GM18499 (cell line): ENCODE results near the gene CD38.
A peak's percentile ranks its signal among the peaks of the same experiment; 100 is the strongest.
"Not testable (repeated sequence)": the region's sequence is repeated elsewhere in the genome, so short reads cannot be mapped to it uniquely, and the experiment has no call there.

Source experiments
- ATAC-seq: cut with Tn5 transposase; IDR thresholded peaks from one replicate; pipeline ENCODE4 v1.9.1; 2021; ENCODE audit warnings: moderate number of reproducible peaks; ENCODE audit not compliant: insufficient read depth, unreplicated experiment

CD38 gene

DNA sequence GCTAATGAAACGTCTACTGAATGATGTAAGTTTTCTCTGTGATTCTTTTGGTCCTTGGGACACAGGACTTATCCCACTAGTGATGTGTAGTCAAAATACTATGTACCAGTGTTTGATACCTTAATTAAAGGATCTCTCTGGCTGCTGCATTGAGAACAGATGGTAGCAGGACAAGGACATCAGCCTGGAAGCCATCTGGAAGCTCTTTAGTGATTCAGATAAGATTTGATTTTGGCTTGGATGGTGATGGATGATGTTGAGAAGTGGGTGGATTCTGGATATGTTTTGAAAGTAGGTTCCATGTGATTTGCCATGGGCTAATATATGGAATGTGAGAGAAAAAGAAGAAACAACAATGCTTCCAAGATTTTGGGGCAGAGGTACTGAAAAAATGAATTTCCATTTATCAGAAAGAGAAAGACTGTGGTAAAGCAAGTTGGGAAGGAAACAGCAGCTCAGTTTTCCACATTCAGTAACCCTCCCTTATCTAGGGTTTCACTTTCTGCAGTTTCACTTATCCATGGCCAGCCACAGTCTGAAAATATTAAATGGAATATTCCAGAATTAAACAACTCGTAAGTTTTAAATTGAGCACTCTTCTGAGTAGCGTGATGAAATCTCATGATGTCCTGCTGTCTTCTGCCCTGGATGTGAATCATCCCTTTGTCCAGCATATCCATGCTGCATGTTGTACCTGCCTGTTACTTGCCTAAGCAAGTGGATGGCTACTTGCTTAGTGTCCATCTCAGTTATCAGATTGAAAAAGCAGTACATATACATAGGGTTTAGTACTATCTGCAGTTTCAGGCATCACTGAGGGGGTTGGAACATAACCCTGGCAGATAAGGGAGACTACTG is 15.6 kb downstream of the CD38 start:
- no peak for ATAC-seq

DNA sequence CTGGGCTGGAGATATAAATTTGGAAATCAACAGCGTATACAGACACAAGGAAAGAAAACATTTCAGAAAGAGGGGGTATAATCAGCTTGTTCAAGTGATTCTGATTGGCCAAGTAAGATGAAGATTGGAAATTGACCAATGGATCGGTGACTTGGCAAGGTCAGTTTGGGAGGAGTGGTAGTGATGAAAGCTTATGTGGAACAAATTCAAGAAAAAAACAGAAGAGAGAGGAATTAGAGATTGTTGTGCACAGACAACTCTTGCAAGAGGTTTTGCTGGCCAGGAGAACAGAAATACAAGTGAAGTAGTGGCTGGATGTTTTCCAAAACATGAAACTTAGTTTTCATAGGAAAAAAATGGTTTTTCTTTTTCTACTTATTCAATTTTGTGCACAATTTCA is 16.3 kb downstream of the CD38 start:
- no peak for ATAC-seq

DNA sequence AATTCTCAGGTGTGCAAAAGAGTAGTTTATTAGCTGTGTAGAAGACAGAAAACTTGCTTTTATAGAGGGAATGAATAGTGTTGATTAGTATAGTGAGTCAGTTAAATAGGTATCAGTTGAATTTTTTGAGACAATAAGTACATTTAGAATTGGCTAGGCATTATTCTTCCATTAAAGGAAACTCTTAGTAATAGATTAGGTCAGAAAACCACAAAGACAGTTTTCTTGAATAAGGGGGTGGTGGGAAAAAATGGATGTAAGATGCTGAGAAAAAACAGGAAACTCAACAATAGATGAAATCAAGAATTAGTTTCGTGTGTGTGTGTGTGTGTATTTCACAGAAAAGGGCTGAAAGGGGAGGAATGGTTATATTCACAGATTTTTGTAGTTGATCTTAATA is 16.8 kb downstream of the CD38 start:
- ATAC-seq, result no peak

DNA sequence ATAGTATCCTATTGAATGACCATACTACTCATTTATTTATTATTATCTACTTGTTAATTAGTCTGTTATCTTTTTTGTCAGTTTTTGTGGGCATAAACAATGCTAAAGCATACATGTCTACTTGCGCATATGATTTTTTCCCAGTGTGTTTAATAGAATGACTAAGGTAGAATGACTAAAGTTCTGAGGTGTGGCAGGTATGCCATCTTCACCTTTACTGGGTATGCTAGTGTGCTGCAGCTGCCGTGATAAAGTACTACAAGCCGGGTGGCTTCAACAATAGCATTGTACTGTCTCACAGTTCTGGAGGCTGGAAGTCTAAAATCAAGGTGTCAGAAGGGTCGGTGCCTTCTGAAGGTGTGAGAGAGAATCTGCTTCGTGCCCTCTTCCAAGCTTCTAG is 19.2 kb downstream of the CD38 start:
- no peak for ATAC-seq

DNA sequence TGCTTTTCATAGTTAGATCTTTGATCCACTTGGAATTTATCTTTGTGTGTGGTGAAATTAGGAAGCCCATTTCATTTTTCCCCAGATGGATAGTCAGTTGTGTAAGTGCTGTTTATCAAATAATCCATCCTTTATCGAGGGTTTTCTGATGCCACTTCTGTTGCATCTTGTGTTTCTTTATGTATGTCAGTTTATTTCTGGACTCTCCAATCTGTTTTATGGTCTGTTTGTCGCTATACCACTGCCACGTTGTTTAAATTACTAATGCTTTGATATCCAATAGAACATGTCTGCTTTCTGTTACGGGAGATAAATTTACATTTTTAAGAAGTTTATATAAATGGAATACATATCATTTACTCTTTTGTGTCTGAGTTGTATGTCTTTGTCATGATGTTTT is 21.0 kb downstream of the CD38 start:
- ATAC-seq, result no peak

DNA sequence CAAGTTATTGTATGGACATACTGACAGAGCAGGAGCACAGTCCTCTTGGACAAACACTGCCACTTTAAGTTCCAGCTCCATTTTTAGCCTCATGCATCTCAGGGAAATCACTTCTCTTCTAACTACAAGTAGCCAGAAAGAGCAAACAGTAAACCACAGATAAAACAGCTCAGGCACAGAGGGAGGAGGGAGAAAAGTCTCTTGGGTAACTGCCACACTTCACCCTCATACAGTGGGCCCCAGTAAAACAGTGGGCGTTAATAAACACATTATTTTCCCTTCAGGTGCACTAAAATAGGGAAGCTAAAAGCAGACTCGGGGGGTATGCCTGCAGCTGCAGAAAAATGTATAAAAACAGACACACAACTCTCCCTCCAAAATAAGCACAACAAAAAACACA is 21.6 kb downstream of the CD38 start:
- ATAC-seq, result no peak

DNA sequence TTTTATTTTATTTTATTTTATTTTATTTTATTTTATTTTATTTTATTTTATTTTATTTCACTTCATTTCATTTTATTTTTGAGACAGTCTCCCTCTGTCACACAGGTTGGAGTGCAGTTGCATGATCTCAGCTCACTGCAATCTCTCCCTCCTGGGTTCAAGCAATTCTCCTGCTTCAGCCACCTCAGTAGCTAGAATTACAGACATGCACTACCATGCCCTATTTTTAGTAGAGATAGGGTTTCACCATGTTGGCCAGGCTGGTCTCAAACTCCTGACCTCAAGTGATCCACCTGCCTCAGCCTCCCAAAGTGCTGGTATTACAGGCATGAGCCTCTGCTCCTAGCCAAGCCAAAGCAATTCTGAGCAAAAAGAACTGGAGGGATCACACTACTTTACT is 24.4 kb downstream of the CD38 start:
- ATAC-seq, result not testable (repeated sequence)

DNA sequence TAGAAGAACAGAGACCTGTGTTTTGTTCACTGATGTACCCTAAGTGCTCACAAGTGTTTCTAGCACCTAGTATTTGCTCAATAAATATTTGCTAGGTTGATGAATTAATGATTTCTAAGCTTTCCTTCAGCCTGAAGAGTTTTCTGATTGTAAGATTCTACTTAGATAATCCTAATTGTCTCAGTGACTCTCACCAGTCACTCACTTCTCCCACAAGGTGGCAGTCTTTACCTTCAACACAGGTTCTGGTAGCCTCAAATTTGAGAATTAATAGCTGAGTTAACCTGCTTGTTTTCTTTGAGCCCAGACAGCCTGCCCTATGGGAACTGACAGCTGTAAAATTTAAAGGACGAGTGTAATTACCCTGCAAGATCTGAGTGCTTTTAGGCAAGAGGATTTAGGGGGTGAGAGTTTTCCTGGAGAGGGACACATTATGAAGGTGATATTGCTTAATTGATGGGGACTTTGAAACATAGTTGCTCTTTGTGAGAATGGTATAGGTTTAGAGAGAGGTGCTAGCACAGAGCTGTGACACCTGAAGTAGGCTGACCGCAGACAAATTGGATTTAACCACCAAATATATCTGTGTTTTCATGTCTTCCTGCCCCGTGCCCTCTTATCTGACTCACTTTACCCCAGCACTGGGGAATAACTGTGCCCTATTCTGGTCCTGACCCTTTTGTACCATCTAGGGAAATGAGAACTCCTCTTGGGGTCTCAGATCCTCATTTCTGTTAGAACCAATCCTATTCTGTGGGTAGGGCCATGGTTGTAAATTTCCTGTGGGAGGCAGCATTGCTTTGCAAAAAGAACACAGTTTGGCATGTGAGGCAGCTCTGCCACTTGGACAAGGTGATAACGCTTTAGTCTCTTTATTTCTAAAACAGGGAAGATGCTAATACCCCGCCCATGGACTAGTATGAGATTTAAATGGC is 27.7 kb downstream of the CD38 start:
- no peak for ATAC-seq

DNA sequence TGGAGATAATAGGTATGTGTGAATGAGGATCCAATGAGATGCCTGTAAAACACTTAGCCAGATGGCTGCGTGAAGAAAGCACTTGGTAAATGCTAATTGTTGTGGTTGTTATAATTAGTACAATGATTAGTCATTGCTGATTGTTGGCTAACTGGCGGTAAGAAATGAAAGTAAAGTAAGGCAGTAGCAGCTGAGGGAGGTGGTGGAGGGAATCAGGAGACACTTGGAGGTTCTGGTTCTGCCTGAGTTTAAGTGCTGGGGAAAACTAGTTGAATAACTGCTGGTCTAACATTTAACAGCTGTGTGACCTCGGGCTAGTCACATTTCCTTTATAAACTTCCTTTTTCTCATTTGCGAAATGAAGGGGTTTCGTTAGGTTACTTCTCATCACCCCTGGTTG is 30.9 kb downstream of the CD38 start:
- peak; percentile 73 for ATAC-seq

DNA sequence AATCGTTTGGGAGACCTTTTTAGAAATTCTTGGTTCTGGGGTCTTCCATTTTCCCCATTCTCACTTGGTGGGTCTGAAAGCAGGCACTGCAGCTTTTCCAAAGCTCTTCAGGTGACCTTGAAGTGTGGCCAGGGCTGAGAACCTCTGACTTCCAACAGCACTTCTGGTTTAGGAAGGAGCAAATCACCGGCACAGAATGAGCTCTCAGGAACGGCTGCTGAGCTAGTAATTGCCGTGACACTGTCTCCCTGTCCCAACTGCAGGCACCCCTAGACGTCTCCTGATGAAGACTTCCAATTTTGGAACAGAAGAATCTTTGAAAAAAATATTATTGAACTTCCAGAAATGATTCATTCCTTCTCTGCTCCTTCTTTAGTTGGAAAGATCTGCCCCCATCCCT is 31.3 kb downstream of the CD38 start:
- ATAC-seq, result no peak

DNA sequence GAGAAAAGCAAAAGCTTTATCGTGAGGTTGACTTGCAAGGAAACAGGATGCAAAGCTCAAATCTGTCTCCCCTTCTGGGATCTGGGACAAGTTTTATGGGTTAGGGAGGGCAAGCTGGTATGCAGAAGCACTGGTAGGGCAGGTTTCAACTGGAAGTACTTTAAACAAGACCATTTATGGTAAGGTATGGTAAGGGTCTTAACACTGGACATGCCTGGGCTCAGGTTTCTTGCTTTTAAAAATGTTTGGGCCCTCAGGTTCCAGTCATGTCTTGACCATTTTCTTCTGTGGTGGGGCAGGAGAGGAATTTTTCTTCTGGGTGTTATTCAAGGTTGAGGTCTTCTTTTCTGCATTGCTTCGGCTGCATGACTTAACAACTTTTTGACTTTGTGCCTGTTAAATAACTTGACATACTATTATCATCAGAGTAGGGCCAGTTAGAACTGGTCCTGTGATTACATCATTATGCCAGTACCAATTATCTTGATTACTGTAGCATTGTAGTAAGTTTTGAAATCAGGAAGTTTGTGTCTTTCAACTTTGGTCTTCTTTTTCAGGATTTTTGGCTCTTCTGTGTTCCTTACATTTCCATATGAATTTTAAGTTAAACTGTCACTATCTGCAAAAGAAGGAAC is 33.7 kb downstream of the CD38 start:
- ATAC-seq, result no peak

DNA sequence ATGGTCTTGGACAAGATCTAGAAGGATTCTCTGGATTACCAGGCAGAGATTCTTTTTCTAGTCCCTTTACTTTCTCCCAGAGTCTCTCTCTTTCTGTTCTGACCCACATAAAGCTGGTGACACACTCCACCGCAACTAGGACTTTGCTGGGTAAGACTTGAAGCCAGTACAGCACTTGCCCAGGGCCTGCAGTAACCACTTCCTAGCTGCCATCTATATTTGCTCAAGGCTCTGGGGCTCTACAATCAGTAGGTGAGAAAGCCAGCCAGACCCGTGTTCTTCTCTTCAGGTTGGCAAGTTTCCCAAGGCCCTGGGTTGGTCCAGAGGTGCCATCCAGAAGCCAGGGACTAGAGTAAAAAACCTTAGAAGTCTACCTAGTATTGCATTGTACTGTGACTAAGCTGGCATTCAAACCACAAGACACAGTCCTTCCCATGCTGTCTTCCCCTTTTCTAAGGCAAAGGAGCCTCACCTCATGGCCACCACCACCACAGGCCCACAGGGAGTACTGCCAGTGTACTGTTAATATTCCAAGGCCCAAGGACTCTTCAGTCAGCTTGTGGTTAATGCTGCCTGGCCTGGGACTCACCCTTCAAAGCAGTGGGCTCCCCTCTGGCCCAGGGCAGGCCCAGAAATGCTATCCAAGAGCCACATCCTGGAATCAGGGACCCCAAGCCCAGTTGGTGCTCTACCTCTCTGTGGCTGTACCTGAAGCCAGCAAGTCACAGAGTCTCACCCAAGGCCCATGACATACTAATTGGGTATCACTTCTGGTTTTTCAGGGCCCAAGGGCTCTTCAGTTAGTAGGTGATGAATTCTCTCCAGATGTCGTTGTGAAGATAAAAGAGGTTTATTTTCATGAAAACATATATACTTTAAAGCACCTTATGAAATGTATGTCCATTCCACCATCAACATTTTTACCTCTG is 54.7 kb downstream of the CD38 start:
- ATAC-seq, result no peak

DNA sequence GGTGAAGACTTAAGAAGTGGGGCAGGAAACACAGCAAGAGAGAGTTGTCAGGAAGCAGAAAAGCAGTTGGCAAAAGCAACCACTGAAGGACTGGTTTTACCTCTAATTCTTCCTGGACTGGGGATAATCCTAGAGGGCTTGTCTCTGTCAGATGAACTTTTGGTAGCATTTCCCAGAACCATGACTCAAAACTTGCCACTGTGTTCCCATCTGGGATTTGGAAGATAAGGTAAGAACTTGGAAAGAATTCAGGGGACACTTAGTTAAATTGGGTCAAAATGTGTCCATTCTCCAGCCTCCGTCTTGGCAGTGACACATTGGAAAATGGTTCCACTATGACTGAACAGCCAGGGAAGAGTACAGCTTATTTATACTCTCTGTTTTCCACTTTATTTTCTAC is 55.7 kb downstream of the CD38 start:
- no peak for ATAC-seq

DNA sequence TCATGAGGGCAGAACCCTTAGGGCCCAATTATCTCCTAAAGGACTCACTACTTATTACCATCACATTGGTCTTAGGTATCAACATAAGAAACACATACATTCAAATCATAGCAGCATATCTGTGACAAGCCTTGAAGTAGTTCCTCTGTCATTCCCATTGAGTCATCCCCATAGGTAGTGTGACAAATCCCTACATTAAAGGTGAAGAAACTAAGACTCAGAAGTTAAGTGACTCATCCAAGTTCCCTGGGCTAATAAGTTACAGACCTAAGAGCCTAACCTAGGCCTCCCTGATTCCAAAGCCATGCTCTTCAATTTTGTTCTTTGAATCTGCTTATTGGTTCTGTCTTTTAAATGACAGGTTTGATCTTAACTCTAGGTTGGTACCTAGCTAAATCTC is 58.2 kb downstream of the CD38 start:
- ATAC-seq, result no peak

DNA sequence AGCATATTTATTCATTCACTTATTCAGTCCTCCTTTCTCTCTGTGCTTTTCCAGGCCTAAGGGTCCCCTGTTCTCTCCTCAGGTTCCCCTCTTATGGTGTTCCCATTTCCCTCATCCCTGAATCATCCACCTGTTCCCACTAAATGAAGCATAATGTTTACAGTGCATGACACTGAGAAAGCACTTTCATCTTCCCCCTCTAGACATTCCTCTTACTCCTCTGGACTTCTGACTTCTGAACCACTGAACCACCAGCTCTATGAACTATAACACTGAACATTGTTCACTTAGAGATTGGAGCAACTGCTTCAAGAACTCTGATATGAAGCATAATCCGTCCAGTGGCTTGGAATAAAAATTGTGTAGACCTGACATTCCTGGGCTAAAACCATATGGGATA is 59.5 kb downstream of the CD38 start:
- no peak for ATAC-seq

DNA sequence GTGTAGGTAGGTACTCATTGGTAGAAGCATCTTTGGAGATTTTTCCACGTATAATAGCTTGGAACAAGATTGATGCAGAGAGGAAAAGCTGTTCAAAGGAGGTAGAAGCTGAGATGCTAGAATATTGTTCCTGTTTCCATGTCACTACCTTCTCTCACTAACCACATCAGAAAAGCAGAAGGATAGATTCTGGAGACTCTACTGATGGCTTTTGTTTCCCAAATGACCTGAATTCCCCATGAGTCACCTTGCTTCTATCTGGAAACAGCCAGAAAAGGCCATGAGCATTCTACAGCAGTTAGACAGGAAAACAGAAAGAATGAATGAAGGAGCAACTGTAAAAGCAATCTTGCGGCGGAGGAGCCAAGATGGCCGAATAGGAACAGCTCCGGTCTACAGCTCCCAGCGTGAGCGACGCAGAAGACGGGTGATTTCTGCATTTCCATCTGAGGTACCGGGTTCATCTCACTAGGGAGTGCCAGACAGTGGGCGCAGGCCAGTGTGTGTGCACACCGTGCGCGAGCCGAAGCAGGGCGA is 63.1 kb downstream of the CD38 start:
- not testable (repeated sequence) for ATAC-seq

DNA sequence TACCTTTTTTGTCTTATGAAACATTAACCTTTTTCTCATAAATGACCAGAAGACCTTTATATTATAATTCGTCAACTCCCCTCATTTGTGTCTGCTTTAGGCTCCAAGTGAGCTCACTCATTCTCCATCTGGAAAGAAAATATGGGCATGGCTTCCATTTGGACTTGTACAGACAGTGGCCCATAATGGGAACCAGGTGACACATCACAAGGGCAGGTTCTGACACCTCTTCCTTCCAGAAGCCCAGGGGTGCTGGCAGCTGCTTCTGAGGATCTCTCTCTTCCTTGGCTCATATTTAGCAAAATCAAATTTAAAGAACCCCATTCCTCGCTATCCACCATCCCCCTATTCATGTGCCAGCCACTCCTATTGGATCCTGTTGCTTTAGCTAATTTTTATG is 69.6 kb downstream of the CD38 start:
- ATAC-seq, result no peak

DNA sequence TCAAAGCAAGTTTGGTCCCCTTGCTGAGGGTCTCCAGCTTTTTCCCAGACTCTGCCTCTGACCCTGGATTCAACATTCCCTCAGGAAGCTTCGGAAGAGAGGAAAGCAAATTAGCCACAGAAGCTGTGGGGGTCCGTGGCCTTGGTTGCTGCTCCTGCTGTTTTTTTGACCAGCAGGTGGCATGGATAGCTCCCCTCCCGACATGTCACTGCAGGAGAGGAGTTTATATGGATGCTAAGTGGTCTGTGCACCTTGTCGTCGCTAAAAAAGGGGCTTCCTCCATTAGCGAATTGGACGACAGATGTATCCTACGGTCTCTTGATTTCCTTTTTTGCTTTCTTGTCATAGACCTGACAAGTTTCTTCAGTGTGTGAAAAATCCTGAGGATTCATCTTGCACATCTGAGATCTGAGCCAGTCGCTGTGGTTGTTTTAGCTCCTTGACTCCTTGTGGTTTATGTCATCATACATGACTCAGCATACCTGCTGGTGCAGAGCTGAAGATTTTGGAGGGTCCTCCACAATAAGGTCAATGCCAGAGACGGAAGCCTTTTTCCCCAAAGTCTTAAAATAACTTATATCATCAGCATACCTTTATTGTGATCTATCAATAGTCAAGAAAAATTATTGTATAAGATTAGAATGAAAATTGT is 70.2 kb downstream of the CD38 start:
- ATAC-seq, result no peak

DNA sequence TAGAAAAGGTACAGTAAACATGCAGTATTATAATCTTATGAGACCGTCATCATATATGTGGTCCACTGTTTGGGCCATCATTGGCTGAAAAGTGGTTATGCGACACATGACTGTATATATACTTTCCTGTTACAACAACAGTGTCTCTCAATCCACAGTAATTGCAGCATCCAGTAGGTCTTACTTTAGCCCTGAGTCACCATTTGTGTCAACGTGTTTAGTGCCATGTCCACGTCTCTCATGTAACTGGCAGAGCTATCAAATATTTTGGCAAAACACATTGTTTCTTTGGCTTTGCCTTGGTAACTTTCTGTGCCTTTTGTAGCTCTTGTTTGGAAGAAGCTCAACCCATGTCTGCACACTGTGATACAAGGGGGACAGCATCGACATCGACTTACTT is 73.8 kb downstream of the CD38 start:
- no peak for ATAC-seq
